HFFc6 (cell line): Measurements from ENCODE around the gene HSDL1. TPM values are rescaled to one million over a fixed set of nuclear protein-coding genes. Genes with fewer than 3 reads are reported as not detected.

Experiments
- DNase-seq: peaks from one replicate; pipeline ENCODE4 v3.0.0-alpha.2; 2018
- H3K27ac Mint-ChIP-seq: 2 replicates; pipeline ENCODE4 v1.8.0; 2020; ENCODE audit warnings: mild to moderate bottlenecking, mixed read lengths
- H3K27me3 Mint-ChIP-seq: 2 replicates; pipeline ENCODE4 v1.8.0; 2021; ENCODE audit warnings: mild to moderate bottlenecking, moderate library complexity, mixed read lengths; ENCODE audit not compliant: insufficient read depth
- H3K36me3 Mint-ChIP-seq: 2 replicates; pipeline ENCODE4 v1.8.0; 2021; ENCODE audit warnings: low read depth, mixed read lengths
- H3K4me1 Mint-ChIP-seq: 2 replicates; pipeline ENCODE4 v1.8.0; 2020; ENCODE audit warnings: low read depth, mixed read lengths
- H3K4me3 Mint-ChIP-seq: 2 replicates; pipeline ENCODE4 v1.8.0; 2020; ENCODE audit warnings: mild to moderate bottlenecking, moderate library complexity, mixed read lengths
- H3K9me3 Mint-ChIP-seq: 2 replicates; pipeline ENCODE4 v1.8.0; 2020; ENCODE audit warnings: mild to moderate bottlenecking, mixed read lengths
- CTCF ChIP-seq: fragments of 200-600 bp; sonication (generic); IDR thresholded peaks from 2 replicates; pipeline ENCODE4 v1.5.0; 2021; ENCODE audit warnings: antibody characterized with exemption, mild to moderate bottlenecking
- total RNA-seq, 6 experiments: library from RNA; stranded (reverse); fragmentation: NEBNext Ultra II Directional; extraction: Animal tissue kit (Norgen Biotek cat#: 25700); gene quantifications; 2 replicates in 1 of 6; 3 replicates in 5 of 6; pipeline ENCODE4 v1.2.3, GENCODE V29; 2021

The HSDL1 gene
- total RNA-seq, 6 experiments from 2014 or later, result 14.8 to 18.8 (median 17.2) TPM

DNA sequence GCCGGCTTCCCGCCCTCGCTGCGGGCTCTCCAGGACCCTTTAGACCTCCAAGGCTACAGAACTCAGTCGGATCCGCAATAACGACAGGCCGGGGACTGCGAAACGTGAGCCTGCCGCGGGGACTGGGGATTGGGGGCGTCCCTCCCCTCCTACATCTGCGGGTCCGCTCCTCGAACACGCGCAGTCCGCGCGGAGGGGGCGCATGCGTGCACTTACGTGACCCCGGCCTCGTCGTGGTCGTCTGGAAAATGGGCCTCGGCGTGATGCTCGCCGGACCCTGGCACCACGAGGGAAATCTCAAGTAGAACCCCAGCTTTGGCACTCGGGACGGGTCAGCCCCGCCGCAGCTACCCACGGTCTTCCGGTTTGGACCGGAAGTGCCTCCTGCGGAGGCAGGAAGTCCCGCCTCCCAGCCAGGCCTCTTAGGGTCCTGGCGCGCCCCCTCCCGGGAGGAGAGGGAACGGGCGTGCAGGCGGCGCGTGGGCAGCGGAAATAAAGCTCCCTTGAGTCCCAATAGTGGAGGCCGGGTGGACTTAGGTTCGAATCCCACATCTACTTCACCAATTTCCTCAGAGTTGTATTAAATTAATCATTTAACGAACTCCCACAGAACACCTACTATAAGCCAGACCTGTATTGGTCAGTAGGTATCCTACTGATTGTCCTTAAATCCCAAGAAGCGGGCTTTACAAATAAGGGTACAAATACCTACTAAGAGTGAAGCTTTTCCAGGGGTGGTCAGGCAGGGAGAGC, 41.9 kb upstream of the HSDL1 start, which contains the start of gene TAF1C:
Gene TAF1C, minus strand, starts transcription at position 373 of the 753 bp plus-strand sequence. CDS start 2,069 bp downstream, outside the sequence.
- Mint-ChIP-seq H3K27me3 (no peaks in the 10 kb centered on the region), H3K9me3 (no peaks in the 10 kb centered on the region), H3K4me3 (peak within 1 kb of the TSS; percentile 94), H3K36me3 (peaks cover 15% of the 10 kb centered on the region; the same call in 1 of the 2 replicates), H3K27ac (peak within 1 kb of the TSS; percentile 76), H3K4me1 (peaks cover 11% of the 10 kb centered on the region)
- TF ChIP-seq CTCF, result peak; percentile 93
- DNase-seq, result peak; percentile 72

GRCh38 chr16:84184775-84185174, 39.8 kb upstream of the HSDL1 start:
- TF ChIP-seq CTCF, result no peak
- no peak overlapping the region for H3K27ac Mint-ChIP-seq
- H3K27me3 Mint-ChIP-seq, result no peaks in the 10 kb centered on the region
- peak overlapping the region; percentile 94 for H3K4me3 Mint-ChIP-seq
- peaks cover 11% of the 10 kb centered on the region for H3K4me1 Mint-ChIP-seq
- peaks cover 15% of the 10 kb centered on the region; the same call in 1 of the 2 replicates for H3K36me3 Mint-ChIP-seq
- H3K9me3 Mint-ChIP-seq, result no peaks in the 10 kb centered on the region
- no peak for DNase-seq

GRCh38 chr16:84183911-84184591, 39.1 kb upstream of the HSDL1 start:
- H3K4me1 Mint-ChIP-seq, result peaks cover 11% of the 10 kb centered on the region
- no peak; the same call in 1 of the 2 replicates for TF ChIP-seq CTCF
- peaks cover 15% of the 10 kb centered on the region; the same call in 1 of the 2 replicates for H3K36me3 Mint-ChIP-seq
- no peak for DNase-seq
- H3K27ac Mint-ChIP-seq, result no peak overlapping the region
- no peak overlapping the region for H3K4me3 Mint-ChIP-seq
- no peaks in the 10 kb centered on the region for H3K27me3 Mint-ChIP-seq
- no peaks in the 10 kb centered on the region for H3K9me3 Mint-ChIP-seq

DNA sequence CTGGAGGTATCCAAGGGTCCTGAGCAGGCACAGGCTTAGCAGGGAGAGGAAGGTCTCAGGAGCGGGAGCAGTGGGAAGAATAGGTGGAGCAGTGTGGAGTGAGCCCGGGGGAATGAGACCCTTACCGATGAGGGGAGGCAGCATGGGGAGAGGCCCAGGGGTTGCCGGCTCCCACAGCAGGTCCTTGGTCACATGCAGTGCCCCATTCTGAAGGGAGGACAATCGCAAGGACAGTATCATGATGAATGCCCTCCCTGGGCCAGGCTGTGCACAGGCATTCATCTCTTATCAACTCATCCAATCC, 38.5 kb upstream of the HSDL1 start:
- Mint-ChIP-seq H3K27me3 (no peaks in the 10 kb centered on the region), H3K27ac (no peak overlapping the region), H3K4me3 (no peak overlapping the region), H3K36me3 (peaks cover 15% of the 10 kb centered on the region; the same call in 1 of the 2 replicates), H3K4me1 (peaks cover 12% of the 10 kb centered on the region), H3K9me3 (no peaks in the 10 kb centered on the region)
- DNase-seq, result no peak
- no peak for TF ChIP-seq CTCF

- no peak for TF ChIP-seq CTCF
- H3K36me3 Mint-ChIP-seq, result peaks cover 15% of the 10 kb centered on the region; the same call in 1 of the 2 replicates
- no peak overlapping the region for H3K4me3 Mint-ChIP-seq
- H3K4me1 Mint-ChIP-seq, result peaks cover 18% of the 10 kb centered on the region
- H3K27me3 Mint-ChIP-seq, result no peaks in the 10 kb centered on the region
- DNase-seq, result no peak
- H3K27ac Mint-ChIP-seq, result no peak overlapping the region
- no peaks in the 10 kb centered on the region for H3K9me3 Mint-ChIP-seq
Observed at GRCh38 chr16:84182680-84183571, 37.9 kb upstream of the HSDL1 start.
